Activated CD8-positive, alpha-beta T cell treated with anti-CD3 and anti-CD28 coated beads for 36 hours (primary cell): ENCODE data around the gene GRK5. TPM values are rescaled to one million over a fixed set of nuclear protein-coding genes. Genes with fewer than 3 reads are reported as not detected.

Experiments
- ATAC-seq: fragments of 200-7000 bp; cut with Tn5 transposase; one replicate; pipeline ENCODE4 v1.10.0; 2021; ENCODE audit warnings: mild to moderate bottlenecking, moderate library complexity
- CTCF ChIA-PET: fragments of 350-600 bp; sonication (Branson Sonifier 250); formaldehyde crosslinking; loops from one replicate; lab custom pipeline; 2021; ENCODE audit warnings: antibody characterized with exemption; lab: Charles Lee
- POLR2A ChIA-PET: fragments of 350-600 bp; sonication (Branson Sonifier 250); formaldehyde crosslinking; loops from one replicate; lab custom pipeline; 2021; ENCODE audit warnings: antibody characterized with exemption; lab: Charles Lee
- DNase-seq: peaks from one replicate; pipeline ENCODE4 v3.0.0-alpha.2; 2020
- H3K27ac Mint-ChIP-seq: one replicate; pipeline ENCODE4 v1.8.0; 2021; ENCODE audit warnings: mild to moderate bottlenecking, mixed read lengths
- H3K27me3 Mint-ChIP-seq: one replicate; pipeline ENCODE4 v1.8.0; 2021; ENCODE audit warnings: mixed read lengths
- H3K36me3 Mint-ChIP-seq: one replicate; pipeline ENCODE4 v1.8.0; 2021; ENCODE audit warnings: low read depth, mixed read lengths
- H3K4me1 Mint-ChIP-seq: one replicate; pipeline ENCODE4 v1.8.0; 2021; ENCODE audit warnings: low read depth, mixed read lengths
- H3K4me3 Mint-ChIP-seq: one replicate; pipeline ENCODE4 v1.8.0; 2021; ENCODE audit warnings: mild to moderate bottlenecking, moderate library complexity, mixed read lengths
- H3K9me3 Mint-ChIP-seq: one replicate; pipeline ENCODE4 v1.8.0; 2021; ENCODE audit warnings: mixed read lengths
- CTCF ChIP-seq: fragments of 200-600 bp; IDR thresholded peaks from one replicate; pipeline ENCODE4 v1.8.0; 2022; ENCODE audit warnings: antibody characterized with exemption, mild to moderate bottlenecking
- intact Hi-C: fragments of 100-400 bp; cut with micrococcal nuclease; formaldehyde crosslinking; loops from one replicate; pipeline ENCODE4 v1.10.0; 2022
- total RNA-seq, 2 experiments: library from RNA; stranded (reverse); gene quantifications; one replicate each; pipeline ENCODE4 v1.2.3, GENCODE V29; 2021

Gene GRK5
- total RNA-seq, 2 experiments from 2014 or later: 14.8 to 15.6 TPM

- ATAC-seq (no peak), DNase-seq (no peak)
- no peaks in the 10 kb centered on the region for H3K27me3 Mint-ChIP-seq
- H3K4me3 Mint-ChIP-seq: no peak overlapping the region
- ChIA-PET POLR2A (interaction anchor here (0.6 kb wide), 1 partner anchor 21 kb away, joined by 3 read pairs; no protein-coding TSS in a partner anchor), CTCF (no interaction called here)
- H3K27ac Mint-ChIP-seq: no peak overlapping the region
- H3K9me3 Mint-ChIP-seq: no peaks in the 10 kb centered on the region
- peaks cover 3% of the 10 kb centered on the region for H3K36me3 Mint-ChIP-seq
- no peak for TF ChIP-seq CTCF
- H3K4me1 Mint-ChIP-seq: peaks cover 71% of the 10 kb centered on the region
- intact Hi-C loops: no loop called here
Observed at GRCh38 chr10:119491966-119492757, 284.8 kb downstream of the GRK5 start.

GRCh38 chr10:119493155-119493554 lies 285.8 kb downstream of the GRK5 start:
- ATAC-seq (no peak), DNase-seq (no peak)
- peaks cover 9% of the 10 kb centered on the region for H3K36me3 Mint-ChIP-seq
- ChIA-PET CTCF (interaction anchor here (1.1 to 2.2 kb wide), 4 partner anchors 48 to 286 kb away, joined by 3 to 10 read pairs (median 5); partner anchors contain the start of gene GRK5), POLR2A (interaction anchor here (0.9 to 2.1 kb wide), 3 partner anchors 9 to 281 kb away, joined by 3 to 6 read pairs (median 4); partner anchors contain the start of gene RGS10)
- intact Hi-C loops: no loop called here
- no peaks in the 10 kb centered on the region for H3K9me3 Mint-ChIP-seq
- H3K4me1 Mint-ChIP-seq: peaks cover 77% of the 10 kb centered on the region
- peak overlapping the region; percentile 83 for H3K27ac Mint-ChIP-seq
- no peaks in the 10 kb centered on the region for H3K27me3 Mint-ChIP-seq
- TF ChIP-seq CTCF: no peak
- H3K4me3 Mint-ChIP-seq: peak overlapping the region; percentile 9

- Mint-ChIP-seq H3K9me3 (no peaks in the 10 kb centered on the region), H3K27ac (peak overlapping the region; percentile 65), H3K4me3 (no peak overlapping the region), H3K4me1 (peaks cover 79% of the 10 kb centered on the region), H3K36me3 (peaks cover 22% of the 10 kb centered on the region), H3K27me3 (no peaks in the 10 kb centered on the region)
- DNase-seq: no peak
- ATAC-seq: no peak
- ChIA-PET CTCF (interaction anchor here (0.8 to 2.2 kb wide), 7 partner anchors 48 to 296 kb away, joined by 3 to 10 read pairs (median 3); partner anchors contain the start of genes GRK5 and RGS10), POLR2A (interaction anchor here (0.6 to 2.1 kb wide), 4 partner anchors 16 to 96 kb away, joined by 3 to 6 read pairs (median 3); partner anchors contain the start of gene RGS10)
- no peak for TF ChIP-seq CTCF
- intact Hi-C loops: no loop called here
Observed at GRCh38 chr10:119494236-119495020, 287.1 kb downstream of the GRK5 start.

- Mint-ChIP-seq H3K27me3 (no peaks in the 10 kb centered on the region), H3K27ac (peak overlapping the region; percentile 65), H3K4me1 (peaks cover 81% of the 10 kb centered on the region), H3K9me3 (no peaks in the 10 kb centered on the region), H3K4me3 (no peak overlapping the region), H3K36me3 (peaks cover 28% of the 10 kb centered on the region)
- ChIA-PET CTCF (interaction anchor here (0.8 to 2.2 kb wide), 4 partner anchors 48 to 293 kb away, joined by 3 to 10 read pairs (median 4); partner anchors contain the start of gene RGS10), POLR2A (no interaction called here)
- no peak for TF ChIP-seq CTCF
- intact Hi-C loops: no loop called here
- DNase-seq (no peak), ATAC-seq (no peak)
Observed at GRCh38 chr10:119495021-119495505, 287.7 kb downstream of the GRK5 start.
